K562 (cell line): Measurements from ENCODE around the gene TSPAN3. TPM values are rescaled to one million over a fixed set of nuclear protein-coding genes. Genes with fewer than 3 reads are reported as not detected.

Experiments
- ATAC-seq: fragments of 200-7000 bp; cut with Tn5 transposase; 3 replicates; pipeline ENCODE4 v1.9.1; 2020; ENCODE audit warnings: moderate library complexity
- BruUV-seq: library from RNA; stranded (reverse); fragments of 400-500 nt; replicated peaks from 2 replicates; lab custom pipeline; 2021; lab: Mats Ljungman, UMichigan
- CTCF ChIA-PET: fragments of 300-600 bp; formaldehyde crosslinking; extraction: SDS; loops from one replicate; lab custom pipeline; 2021; ENCODE audit warnings: low intra/inter-chr PET ratio; lab: Yijun Ruan, JAX
- POLR2A ChIA-PET: fragments of 300-600, 350-650 bp; sonication (Branson Sonifier 250); formaldehyde crosslinking; extraction: SDS; loops from one replicate; lab custom pipeline; 2021; ENCODE audit warnings: antibody characterized with exemption, inconsistent platforms; lab: Yijun Ruan, JAX
- DNase-seq, 4 experiments: peaks; one replicate each; pipeline versions ENCODE4 v3.0.0 to v3.0.0-alpha.2; 2011 to 2018; ENCODE audit warnings: low spot score in 3 of 4, mixed read lengths in 3 of 4; ENCODE audit errors: extremely low read depth in 1 of 4
- FAIRE-seq: peaks from 2 replicates; lab custom pipeline; 2011; peaks lifted over from hg19 to GRCh38; lab: Jason Lieb, UNC
- H2AFZ ChIP-seq: 2 replicates; pipeline ENCODE4 v1.6.0; 2011; ENCODE audit warnings: low read depth, low read length, control low read depth, inconsistent platforms
- H3K27ac ChIP-seq: fragments of 200-600 bp; 3 replicates; pipeline ENCODE4 v1.8.0; 2011; ENCODE audit warnings: low read depth, mild to moderate bottlenecking, control low read depth, inconsistent platforms, low read length, moderate library complexity, mixed read lengths; ENCODE audit errors: extremely low read depth
- H3K27me3 ChIP-seq, 2 experiments: fragments of 300-600 bp in 1 of 2; 2 replicates in 1 of 2; 3 replicates in 1 of 2; pipeline versions ENCODE4 v1.6.0 to v1.8.0; 2011; ENCODE audit warnings: inconsistent platforms in 2 of 2, low read length in 2 of 2, mild to moderate bottlenecking in 1 of 2, mixed read lengths in 1 of 2, moderate library complexity in 1 of 2; ENCODE audit not compliant: control insufficient read depth in 2 of 2, insufficient read depth in 2 of 2
- H3K36me3 ChIP-seq: fragments of 300-600 bp; 3 replicates; pipeline ENCODE4 v1.8.0; 2011; ENCODE audit warnings: mild to moderate bottlenecking, low read length, inconsistent platforms; ENCODE audit not compliant: control insufficient read depth, insufficient read depth
- H3K4me1 ChIP-seq, 2 experiments: fragments of 200-600 bp in 1 of 2; replicated peaks in 1 of 2; 2 replicates in 1 of 2; 3 replicates in 1 of 2; pipeline versions ENCODE4 v1.5.1 to v1.8.0; 2011; ENCODE audit warnings: inconsistent platforms in 2 of 2, low read length in 2 of 2, mild to moderate bottlenecking in 1 of 2, mixed read lengths in 1 of 2, moderate library complexity in 1 of 2; ENCODE audit not compliant: control insufficient read depth in 2 of 2, insufficient read depth in 2 of 2
- H3K4me2 ChIP-seq: 2 replicates; pipeline ENCODE4 v1.6.1; 2011; ENCODE audit warnings: low read length, control low read depth, inconsistent platforms, mixed read lengths; ENCODE audit not compliant: insufficient read depth
- H3K4me3 ChIP-seq: fragments of 200-600 bp; sonication (generic), shearing (Covaris generic); 2 replicates; pipeline ENCODE4 v1.5.1; 2016; ENCODE audit warnings: control low read depth, inconsistent platforms
- H3K79me2 ChIP-seq: fragments of 200-600 bp; 3 replicates; pipeline ENCODE4 v1.8.0; 2011; ENCODE audit warnings: low read length, inconsistent platforms; ENCODE audit not compliant: control insufficient read depth, insufficient read depth
- H3K9ac ChIP-seq, 2 experiments: 2 replicates each; pipeline versions ENCODE4 v1.6.0 to v1.6.1; 2011; ENCODE audit warnings: low read depth in 2 of 2, low read length in 2 of 2, control low read depth in 1 of 2, inconsistent platforms in 1 of 2, mild to moderate bottlenecking in 1 of 2, mixed read lengths in 1 of 2; ENCODE audit not compliant: insufficient read depth in 1 of 2
- H3K9me1 ChIP-seq: one replicate; pipeline ENCODE4 v1.6.0; 2011; ENCODE audit warnings: inconsistent platforms, mild to moderate bottlenecking, low read length, moderate library complexity; ENCODE audit not compliant: control insufficient read depth, insufficient read depth
- H3K9me3 ChIP-seq: replicated peaks from 2 replicates; pipeline ENCODE4 v1.5.1; 2011; ENCODE audit warnings: low read depth, low read length, inconsistent platforms; ENCODE audit not compliant: control insufficient read depth, insufficient read depth
- H4K20me1 ChIP-seq: replicated peaks from 2 replicates; pipeline ENCODE4 v1.6.1; 2011; ENCODE audit warnings: low read length, inconsistent platforms, mixed read lengths; ENCODE audit not compliant: control insufficient read depth, insufficient read depth
- PRDM10 ChIP-seq: fragments of 450-650 bp; IDR thresholded peaks from 2 replicates; pipeline ENCODE4 v1.6.1; 2018; ENCODE audit not compliant: partially characterized antibody
- SAP30 ChIP-seq: fragments of 200-600 bp; sonication (generic); IDR thresholded peaks from 2 replicates; pipeline ENCODE4 v1.6.1; 2012; ENCODE audit warnings: borderline replicate concordance, low read depth, mild to moderate bottlenecking, moderate library complexity, low read length, control low read depth, inconsistent platforms; ENCODE audit not compliant: insufficient read depth, poor library complexity, severe bottlenecking
- WGBS: fragments of 100-300 bp; shearing (Covaris generic); methylation state at CpG from one replicate; pipeline ENCODE4 v1.1.6; 2016; ENCODE audit warnings: low coverage, mixed read lengths; ENCODE audit not compliant: insufficient coverage; ENCODE audit errors: missing lambda C conversion rate; 5-methylcytosine and 5-hydroxymethylcytosine counted together
- in situ Hi-C: fragments of 300-500 bp; cut with MboI; formaldehyde crosslinking; loops from 4 replicates; pipeline ENCODE4 v1.15.0; 2018; ENCODE audit warnings: inconsistent platforms, mixed read lengths
- intact Hi-C: fragments of 100-400 bp; cut with micrococcal nuclease; formaldehyde crosslinking; loops from 2 replicates; pipeline ENCODE4 v1.14.2; 2022
- polyA plus RNA-seq, 8 experiments: library from polyadenylated mRNA; depleted of rRNA in 4 of 8; stranded (reverse) in 5 of 8; unstranded in 3 of 8; fragments of >200 nt; fragmentation: Nextera tagmentation in 2 of 8; fragmentation: Illumina TruSeq in 1 of 8; extraction: Ambion mirVana in 2 of 8; extraction: Trizol in 1 of 8; gene quantifications; 2 replicates each; pipeline versions ENCODE4 v1.2.1 to v1.2.3, GENCODE V29; 2011 to 2014; ENCODE audit warnings: inconsistent platforms in 1 of 8, missing spikeins in 1 of 8
- total RNA-seq, 7 experiments: library from RNA; depleted of rRNA in 6 of 7; stranded (reverse); fragments of >200 nt in 6 of 7; fragmentation: Illumina TruSeq in 2 of 7; extraction: Trizol in 2 of 7; gene quantifications; 2 replicates each; pipeline versions ENCODE4 v1.2.1 to v1.2.3, GENCODE V29; 2011 to 2021; ENCODE audit warnings: low replicate concordance in 1 of 7

The TSPAN3 gene
- total and polyA plus RNA-seq, 9 of the 15 experiments (the other 6 are each of a cell fraction or from before 2014, with no cell fraction given): 14.3 to 144 (median 71.1) TPM

- no peak overlapping the region for H3K4me2 ChIP-seq
- 8% methylated on average over 12 of the region's 12 CpGs for WGBS
- no peak overlapping the region for H3K27ac ChIP-seq
- H3K4me1 ChIP-seq: peaks cover 0 to 12% of the 10 kb centered on the region in 2 experiments; a peak in 2 of 5 replicates
- H3K9me1 ChIP-seq: no peaks in the 10 kb centered on the region
- no peaks in the 10 kb centered on the region for H3K79me2 ChIP-seq
- no peak for DNase-seq
- 0 out of 2 replicates have a peak, but pooled peaks cover 7% of the 10 kb centered on the region for H4K20me1 ChIP-seq
- H3K9me3 ChIP-seq: no peaks in the 10 kb centered on the region
- POLR2A ChIA-PET: interaction anchor here (0.7 kb wide), 1 partner anchor 39 kb away, joined by 3 read pairs; no protein-coding TSS in a partner anchor
- intact Hi-C loops: loop anchor here (5.0 to 10.0 kb wide), 4 partner anchors 88 to 475 kb away; no protein-coding TSS in a partner anchor
- in situ Hi-C loops: loop anchor here (10.0 kb wide), 1 partner anchor 485 kb away; no protein-coding TSS in a partner anchor
- no peaks in the 10 kb centered on the region for H3K36me3 ChIP-seq
- peaks cover 4 to 54% of the 10 kb centered on the region in 2 experiments; a peak in 4 of 5 replicates for H3K27me3 ChIP-seq
- no peak overlapping the region for H2AFZ ChIP-seq
- no peak overlapping the region for H3K4me3 ChIP-seq
- 0 out of 4 replicates have a peak overlapping the region, but pooled peaks of 1 of the 2 experiments have one; percentile 21 for H3K9ac ChIP-seq
- no peak for ATAC-seq
- TF ChIP-seq SAP30 (no peak), PRDM10 (no peak)
- CTCF ChIA-PET: interaction anchor here (0.5 kb wide), 1 partner anchor 284 kb away, joined by 4 read pairs; no protein-coding TSS in a partner anchor
- BruUV-seq: no TSS peak
- no peak for FAIRE-seq
Observed at GRCh38 chr15:77019521-77020331, 51.2 kb downstream of the TSPAN3 start.
